GM23338 (cell line): Measurements from ENCODE around the gene ZNF444. TPM values are rescaled to one million over a fixed set of nuclear protein-coding genes. Genes with fewer than 3 reads are reported as not detected.
"Not testable (repeated sequence)": the region's sequence is repeated elsewhere in the genome, so short reads cannot be mapped to it uniquely, and the experiment has no call there.

Experiments used
- ATAC-seq: fragments of 200-7000 bp; cut with Tn5 transposase; 3 replicates; pipeline ENCODE4 v1.9.1; 2020
- DNase-seq: peaks from one replicate; pipeline ENCODE4 v3.0.0-alpha.2; 2015; ENCODE audit warnings: low spot score
- H2AFZ ChIP-seq: fragments of 200-600 bp; sonication (generic); 2 replicates; pipeline ENCODE4 v1.8.0; 2016; ENCODE audit warnings: antibody characterized with exemption, mild to moderate bottlenecking, moderate library complexity
- H3F3A ChIP-seq: fragments of 200-600 bp; sonication (generic); replicated peaks from 2 replicates; pipeline ENCODE4 v1.8.0; 2017; ENCODE audit warnings: antibody characterized with exemption, mixed run types, low read depth
- H3K27ac ChIP-seq: fragments of 200-600 bp; sonication (generic); 2 replicates; pipeline ENCODE4 v1.6.1; 2016; ENCODE audit warnings: low read depth
- H3K27me3 ChIP-seq: fragments of 200-600 bp; sonication (generic); 2 replicates; pipeline ENCODE4 v1.8.0; 2016; ENCODE audit warnings: mild to moderate bottlenecking, mixed run types, moderate library complexity; ENCODE audit not compliant: insufficient read depth
- H3K36me3 ChIP-seq: fragments of 200-600 bp; sonication (generic); 2 replicates; pipeline ENCODE4 v1.8.0; 2016; ENCODE audit warnings: mild to moderate bottlenecking; ENCODE audit not compliant: insufficient read depth
- H3K4me1 ChIP-seq: fragments of 200-600 bp; sonication (generic); 2 replicates; pipeline ENCODE4 v1.8.0; 2016; ENCODE audit warnings: mild to moderate bottlenecking, moderate library complexity; ENCODE audit not compliant: insufficient read depth
- H3K4me2 ChIP-seq: fragments of 200-600 bp; sonication (generic); 2 replicates; pipeline ENCODE4 v1.7.1; 2017; ENCODE audit warnings: mixed run types
- H3K4me3 ChIP-seq: fragments of 200-600 bp; sonication (generic); 2 replicates; pipeline ENCODE4 v1.6.1; 2016; ENCODE audit warnings: mixed run types
- H3K79me2 ChIP-seq: fragments of 200-600 bp; sonication (generic); replicated peaks from 2 replicates; pipeline ENCODE4 v1.8.0; 2017; ENCODE audit warnings: mild to moderate bottlenecking; ENCODE audit not compliant: insufficient read depth
- H3K9me2 ChIP-seq: fragments of 200-600 bp; sonication (generic); 2 replicates; pipeline ENCODE4 v1.8.0; 2017; ENCODE audit not compliant: insufficient read depth
- H4K20me1 ChIP-seq: fragments of 200-600 bp; sonication (generic); replicated peaks from 2 replicates; pipeline ENCODE4 v1.8.0; 2017; ENCODE audit warnings: mild to moderate bottlenecking; ENCODE audit not compliant: insufficient read depth
- H3K27ac Mint-ChIP-seq: 2 replicates; pipeline ENCODE4 v1.8.0; 2020; ENCODE audit warnings: inconsistent platforms, mild to moderate bottlenecking, moderate library complexity, mixed read lengths
- H3K27me3 Mint-ChIP-seq: 3 replicates; pipeline ENCODE4 v1.8.0; 2022; ENCODE audit warnings: low read depth, mild to moderate bottlenecking, moderate library complexity, mixed read lengths, inconsistent platforms; ENCODE audit not compliant: insufficient read depth, poor library complexity
- H3K36me3 Mint-ChIP-seq: 3 replicates; pipeline ENCODE4 v1.8.0; 2021; ENCODE audit warnings: low read depth, mild to moderate bottlenecking, inconsistent platforms, moderate library complexity, mixed read lengths
- H3K4me1 Mint-ChIP-seq: 3 replicates; pipeline ENCODE4 v1.8.0; 2020; ENCODE audit warnings: mild to moderate bottlenecking, inconsistent platforms, mixed read lengths
- H3K4me3 Mint-ChIP-seq: 3 replicates; pipeline ENCODE4 v1.8.0; 2021; ENCODE audit warnings: moderate library complexity, mild to moderate bottlenecking, inconsistent platforms, mixed read lengths
- H3K9me3 Mint-ChIP-seq: 3 replicates; pipeline ENCODE4 v1.8.0; 2020; ENCODE audit warnings: moderate library complexity, mild to moderate bottlenecking, inconsistent platforms, mixed read lengths
- CREB1 ChIP-seq: fragments of 250-450 bp; sonication (Bioruptor Pico); IDR thresholded peaks from 2 replicates; pipeline ENCODE4 v1.5.0; 2020; ENCODE audit warnings: low read depth, mild to moderate bottlenecking, moderate library complexity
- EZH2 ChIP-seq: fragments of 200-600 bp; sonication (generic); IDR thresholded peaks from one replicate; pipeline ENCODE4 v1.8.0; 2017; ENCODE audit warnings: antibody characterized with exemption, mild to moderate bottlenecking, low read depth; ENCODE audit not compliant: unreplicated experiment
- JUNB ChIP-seq: IDR thresholded peaks from one replicate; pipeline ENCODE4 v1.6.1; 2016; ENCODE audit warnings: antibody characterized with exemption; ENCODE audit not compliant: unreplicated experiment
- NANOG ChIP-seq: IDR thresholded peaks from 2 replicates; pipeline ENCODE4 v1.6.1; 2016; ENCODE audit warnings: antibody characterized with exemption, borderline replicate concordance
- POLR2AphosphoS5 ChIP-seq: IDR thresholded peaks from 2 replicates; pipeline ENCODE4 v1.6.1; 2016; ENCODE audit warnings: antibody characterized with exemption, low read depth
- ZNF331 ChIP-seq: fragments of 250-450 bp; sonication (Bioruptor Pico); IDR thresholded peaks from 2 replicates; pipeline ENCODE4 v1.5.0; 2020; ENCODE audit warnings: low read depth, mild to moderate bottlenecking, moderate library complexity
- polyA plus RNA-seq: library from polyadenylated mRNA; unstranded; fragments of >200 nt; fragmentation: Nextera tagmentation; extraction: Ambion mirVana; gene quantifications from 2 replicates; pipeline ENCODE4 v1.2.1, GENCODE V29; 2016
- total RNA-seq: library from RNA; depleted of rRNA; stranded (reverse); fragments of >200 nt; shearing (Covaris generic); gene quantifications from 2 replicates; pipeline ENCODE4 v1.2.3, GENCODE V29; 2014
- TF ChIP-seq, protein P1 (sequence below), 2 experiments: fragments of 200-600 bp in 1 of 2; sonication (generic) in 1 of 2; conservative IDR thresholded peaks; 2 replicates each; pipeline versions ENCODE4 v1.5.1 to v1.6.1; 2016 to 2017; ENCODE audit warnings: antibody characterized with exemption in 2 of 2, low read depth in 2 of 2, mild to moderate bottlenecking in 2 of 2, moderate library complexity in 1 of 2
- TF ChIP-seq, protein P2 (sequence below): IDR thresholded peaks from one replicate; pipeline ENCODE4 v1.6.1; 2018; ENCODE audit warnings: antibody characterized with exemption; ENCODE audit not compliant: unreplicated experiment

The ZNF444 gene
- total and polyA plus RNA-seq, 2 experiments from 2014 or later, result 25.1 to 58.5 TPM

DNA sequence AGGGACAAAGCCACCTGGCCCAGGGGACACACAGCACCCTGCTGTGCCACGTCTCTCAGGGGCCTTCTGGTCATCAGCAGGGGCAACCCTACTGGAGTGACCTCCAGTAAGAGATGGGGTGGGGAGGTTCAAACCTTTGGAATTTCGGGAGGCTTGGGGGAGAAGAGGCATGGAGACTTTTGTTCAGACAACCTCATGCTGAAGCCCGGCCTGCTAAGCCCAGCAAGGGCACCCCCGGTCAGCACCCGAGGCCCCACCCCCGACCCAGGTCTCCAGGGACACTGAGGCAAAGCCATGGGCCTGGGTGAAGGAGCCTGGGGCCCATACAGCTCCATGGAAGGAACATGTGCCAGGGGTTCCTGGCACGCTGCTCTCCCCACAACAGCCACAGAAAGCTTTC is 43.3 kb upstream of the ZNF444 start (continued):
- TF ChIP-seq, protein P1, sequence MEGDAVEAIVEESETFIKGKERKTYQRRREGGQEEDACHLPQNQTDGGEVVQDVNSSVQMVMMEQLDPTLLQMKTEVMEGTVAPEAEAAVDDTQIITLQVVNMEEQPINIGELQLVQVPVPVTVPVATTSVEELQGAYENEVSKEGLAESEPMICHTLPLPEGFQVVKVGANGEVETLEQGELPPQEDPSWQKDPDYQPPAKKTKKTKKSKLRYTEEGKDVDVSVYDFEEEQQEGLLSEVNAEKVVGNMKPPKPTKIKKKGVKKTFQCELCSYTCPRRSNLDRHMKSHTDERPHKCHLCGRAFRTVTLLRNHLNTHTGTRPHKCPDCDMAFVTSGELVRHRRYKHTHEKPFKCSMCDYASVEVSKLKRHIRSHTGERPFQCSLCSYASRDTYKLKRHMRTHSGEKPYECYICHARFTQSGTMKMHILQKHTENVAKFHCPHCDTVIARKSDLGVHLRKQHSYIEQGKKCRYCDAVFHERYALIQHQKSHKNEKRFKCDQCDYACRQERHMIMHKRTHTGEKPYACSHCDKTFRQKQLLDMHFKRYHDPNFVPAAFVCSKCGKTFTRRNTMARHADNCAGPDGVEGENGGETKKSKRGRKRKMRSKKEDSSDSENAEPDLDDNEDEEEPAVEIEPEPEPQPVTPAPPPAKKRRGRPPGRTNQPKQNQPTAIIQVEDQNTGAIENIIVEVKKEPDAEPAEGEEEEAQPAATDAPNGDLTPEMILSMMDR (conservative IDR thresholded peaks at IDR 0.05; ENCODE audit: low read depth in 2 of 2), result no peak
- TF ChIP-seq JUNB (no peak), NANOG (no peak), POLR2AphosphoS5 (no peak), ZNF331 (no peak), EZH2 (no peak), CREB1 (CRISPR knock-in tag) (no peak)
- TF ChIP-seq, protein P2, sequence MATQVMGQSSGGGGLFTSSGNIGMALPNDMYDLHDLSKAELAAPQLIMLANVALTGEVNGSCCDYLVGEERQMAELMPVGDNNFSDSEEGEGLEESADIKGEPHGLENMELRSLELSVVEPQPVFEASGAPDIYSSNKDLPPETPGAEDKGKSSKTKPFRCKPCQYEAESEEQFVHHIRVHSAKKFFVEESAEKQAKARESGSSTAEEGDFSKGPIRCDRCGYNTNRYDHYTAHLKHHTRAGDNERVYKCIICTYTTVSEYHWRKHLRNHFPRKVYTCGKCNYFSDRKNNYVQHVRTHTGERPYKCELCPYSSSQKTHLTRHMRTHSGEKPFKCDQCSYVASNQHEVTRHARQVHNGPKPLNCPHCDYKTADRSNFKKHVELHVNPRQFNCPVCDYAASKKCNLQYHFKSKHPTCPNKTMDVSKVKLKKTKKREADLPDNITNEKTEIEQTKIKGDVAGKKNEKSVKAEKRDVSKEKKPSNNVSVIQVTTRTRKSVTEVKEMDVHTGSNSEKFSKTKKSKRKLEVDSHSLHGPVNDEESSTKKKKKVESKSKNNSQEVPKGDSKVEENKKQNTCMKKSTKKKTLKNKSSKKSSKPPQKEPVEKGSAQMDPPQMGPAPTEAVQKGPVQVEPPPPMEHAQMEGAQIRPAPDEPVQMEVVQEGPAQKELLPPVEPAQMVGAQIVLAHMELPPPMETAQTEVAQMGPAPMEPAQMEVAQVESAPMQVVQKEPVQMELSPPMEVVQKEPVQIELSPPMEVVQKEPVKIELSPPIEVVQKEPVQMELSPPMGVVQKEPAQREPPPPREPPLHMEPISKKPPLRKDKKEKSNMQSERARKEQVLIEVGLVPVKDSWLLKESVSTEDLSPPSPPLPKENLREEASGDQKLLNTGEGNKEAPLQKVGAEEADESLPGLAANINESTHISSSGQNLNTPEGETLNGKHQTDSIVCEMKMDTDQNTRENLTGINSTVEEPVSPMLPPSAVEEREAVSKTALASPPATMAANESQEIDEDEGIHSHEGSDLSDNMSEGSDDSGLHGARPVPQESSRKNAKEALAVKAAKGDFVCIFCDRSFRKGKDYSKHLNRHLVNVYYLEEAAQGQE, result no peak

DNA sequence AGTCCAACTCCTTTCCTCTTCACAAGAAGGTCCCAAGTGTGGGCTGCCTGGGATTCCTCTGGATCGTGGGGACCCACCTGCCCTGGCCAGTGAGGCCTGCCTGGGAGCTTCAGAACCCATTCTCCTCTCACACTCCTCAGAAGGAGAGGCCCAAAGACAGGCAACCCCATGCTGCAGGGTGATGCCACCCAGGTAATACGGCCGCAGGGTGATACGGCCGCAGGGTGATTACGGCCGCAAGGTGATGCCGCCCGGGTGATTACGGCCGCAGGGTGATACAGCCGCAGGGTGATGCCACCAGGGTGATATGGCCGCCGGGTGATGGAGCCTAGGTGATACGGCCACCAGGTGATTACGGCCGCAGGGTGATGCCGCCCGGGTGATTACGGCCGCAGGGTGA is 42.9 kb upstream of the ZNF444 start:
- not testable (repeated sequence) for H3K27ac ChIP-seq, H3K4me1 Mint-ChIP-seq, H3K4me3 ChIP-seq, H3K27ac Mint-ChIP-seq, H3K9me3 Mint-ChIP-seq, H3K4me3 Mint-ChIP-seq, ATAC-seq, H3F3A ChIP-seq, H4K20me1 ChIP-seq, H3K9me2 ChIP-seq, DNase-seq, H3K36me3 ChIP-seq, H3K27me3 ChIP-seq, H2AFZ ChIP-seq, H3K4me2 ChIP-seq, H3K4me1 ChIP-seq
- Mint-ChIP-seq H3K27me3 (peaks cover 11% of the 10 kb centered on the region), H3K36me3 (peaks cover 47% of the 10 kb centered on the region)
- H3K79me2 ChIP-seq, result peaks cover 73% of the 10 kb centered on the region
